ENCODE results near the gene ZBTB37. TPM values are rescaled to one million over a fixed set of nuclear protein-coding genes. Genes with fewer than 3 reads are reported as not detected.

Gene ZBTB37
- total and polyA plus RNA-seq, 7 donors = 1.0 to 8.2 (median 5.5) TPM

- ATAC-seq (no peak), DNase-seq (no peak)
- Histone ChIP-seq H3K36me3 (ENCODE audit: insufficient read depth in 1 of 2, low read depth in 1 of 2) (peaks cover 0 to 41% of the 10 kb centered on the region in 2 donors), H3K27me3 (ENCODE audit: insufficient read depth in 3 of 3, low read length in 2 of 3) (no peaks in the 10 kb centered on the region), H3K4me1 (no peaks in the 10 kb centered on the region), H3K4me3 (no peak overlapping the region), H3K27ac (no peak overlapping the region), H3K9me3 (no peaks in the 10 kb centered on the region)
- WGBS, 3 donors = 93 to 98% (median 98%) methylated on average over 2 of the region's 2 CpGs
- TF ChIP-seq CTCF (IDR thresholded peaks at IDR 0.05) = no peak
- intact Hi-C loops (cut with DNase I) = no loop called here
Observed at GRCh38 chr1:173889885-173890284, 21.7 kb downstream of the ZBTB37 start.

DNA sequence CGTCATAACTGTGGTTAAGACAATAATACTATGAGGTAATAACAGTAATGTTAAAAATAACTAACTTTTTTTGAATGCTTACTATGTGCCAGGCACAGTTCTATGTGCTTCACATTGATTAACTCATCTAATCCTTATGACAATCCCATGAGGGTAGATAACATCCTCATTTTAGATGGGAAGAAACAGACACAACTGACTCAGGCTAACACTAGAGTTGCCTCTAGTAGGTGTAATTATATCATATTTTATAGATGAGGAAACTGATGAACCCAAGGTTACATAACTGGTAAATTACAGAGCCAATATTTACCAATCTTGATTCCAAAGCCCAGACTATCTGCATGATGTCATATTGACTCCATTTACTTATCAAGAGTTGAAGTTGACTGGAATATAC, 25.4 kb downstream of the ZBTB37 start:
- no peaks in the 10 kb centered on the region for H3K9me3 ChIP-seq
- H3K4me3 ChIP-seq = no peak overlapping the region
- H3K4me1 ChIP-seq = no peaks in the 10 kb centered on the region
- peaks cover 0 to 14% of the 10 kb centered on the region in 2 donors for H3K36me3 ChIP-seq (ENCODE audit: insufficient read depth in 1 of 2, low read depth in 1 of 2)
- DNase-seq (no peak), ATAC-seq (no peak)
- no peak for TF ChIP-seq CTCF (IDR thresholded peaks at IDR 0.05)
- intact Hi-C loops (cut with DNase I) = no loop called here
- 92 to 96% (median 95%) methylated on average over 1 of the region's 1 CpG for WGBS, 3 donors
- no peaks in the 10 kb centered on the region for H3K27me3 ChIP-seq (ENCODE audit: insufficient read depth in 3 of 3, low read length in 2 of 3)
- no peak overlapping the region for H3K27ac ChIP-seq

- ATAC-seq = no peak
- Histone ChIP-seq H3K4me3 (no peak overlapping the region), H3K27me3 (ENCODE audit: insufficient read depth in 3 of 3, low read length in 2 of 3) (no peaks in the 10 kb centered on the region), H3K9me3 (no peaks in the 10 kb centered on the region), H3K36me3 (ENCODE audit: insufficient read depth in 1 of 2, low read depth in 1 of 2) (peaks cover 0 to 9% of the 10 kb centered on the region in 2 donors), H3K4me1 (no peaks in the 10 kb centered on the region), H3K27ac (no peak overlapping the region)
- WGBS, 3 donors = 60 to 86% (median 69%) methylated on average over 3 of the region's 3 CpGs
- no peak for TF ChIP-seq CTCF (IDR thresholded peaks at IDR 0.05)
- intact Hi-C loops (cut with DNase I) = no loop called here
- DNase-seq = no peak
Observed at GRCh38 chr1:173894189-173894588, 26.0 kb downstream of the ZBTB37 start.

DNA sequence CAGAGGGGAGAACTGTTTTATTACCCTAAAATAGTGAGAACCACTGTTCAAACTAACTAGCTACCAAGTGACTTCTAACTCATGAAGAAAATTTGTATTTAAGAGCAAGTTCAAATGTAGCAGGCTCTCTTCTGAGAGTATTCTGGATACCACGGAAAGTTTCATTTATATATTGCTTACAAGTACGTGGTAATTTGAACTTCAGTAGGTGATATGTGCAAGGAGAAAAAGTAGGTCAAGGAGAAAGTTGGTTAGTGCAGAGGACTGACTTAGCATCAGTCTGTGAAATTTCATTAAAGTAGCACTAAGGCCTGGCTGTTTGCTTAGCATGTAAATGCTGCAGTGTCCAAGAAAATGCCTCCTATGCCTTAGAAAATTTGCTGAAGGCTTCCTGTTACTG, 32.2 kb downstream of the ZBTB37 start:
- peaks cover under 1 to 3% of the 10 kb centered on the region in 2 donors for H3K36me3 ChIP-seq (ENCODE audit: insufficient read depth in 1 of 2, low read depth in 1 of 2)
- 46 to 69% (median 59%) methylated on average over 2 of the region's 2 CpGs for WGBS, 3 donors
- H3K4me3 ChIP-seq = no peak overlapping the region
- intact Hi-C loops (cut with DNase I) = no loop called here
- H3K4me1 ChIP-seq = no peaks in the 10 kb centered on the region
- DNase-seq (no peak), ATAC-seq (no peak)
- no peak overlapping the region for H3K27ac ChIP-seq
- TF ChIP-seq CTCF (IDR thresholded peaks at IDR 0.05) = no peak
- no peaks in the 10 kb centered on the region for H3K9me3 ChIP-seq
- H3K27me3 ChIP-seq (ENCODE audit: insufficient read depth in 3 of 3, low read length in 2 of 3) = no peaks in the 10 kb centered on the region

DNA sequence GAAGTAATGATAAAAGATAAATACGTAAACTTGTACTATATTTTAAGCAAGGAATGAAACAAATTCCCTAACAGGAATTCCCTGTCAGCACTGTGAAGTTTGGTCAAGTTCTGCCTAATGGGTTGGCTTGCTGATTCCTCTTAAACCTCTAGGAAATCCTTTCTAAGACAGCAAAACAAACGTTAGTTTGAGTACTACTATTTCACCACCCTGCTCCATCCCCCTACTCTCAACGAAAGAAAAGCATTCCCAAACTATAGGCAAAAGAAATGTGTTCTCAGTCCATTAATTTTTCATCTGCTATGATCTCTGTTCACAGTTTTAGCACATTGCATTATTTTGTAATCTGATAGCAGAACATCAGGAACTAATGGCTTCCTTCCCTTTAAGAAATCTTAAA, 32.8 kb downstream of the ZBTB37 start:
- no peak for ATAC-seq
- Histone ChIP-seq H3K9me3 (no peaks in the 10 kb centered on the region), H3K4me3 (no peak overlapping the region), H3K27ac (no peak overlapping the region), H3K4me1 (no peaks in the 10 kb centered on the region), H3K36me3 (ENCODE audit: insufficient read depth in 1 of 2, low read depth in 1 of 2) (peaks cover 0 to 3% of the 10 kb centered on the region in 2 donors), H3K27me3 (ENCODE audit: insufficient read depth in 3 of 3, low read length in 2 of 3) (no peaks in the 10 kb centered on the region)
- DNase-seq = no peak
- 45 to 62% (median 50%) methylated on average over 3 of the region's 3 CpGs for WGBS, 3 donors
- intact Hi-C loops (cut with DNase I) = no loop called here
- TF ChIP-seq CTCF (IDR thresholded peaks at IDR 0.05) = no peak
